Left ventricle myocardium inferior (tissue), 1 donor: Measurements from ENCODE around the gene PTPRS. TPM values are rescaled to one million over a fixed set of nuclear protein-coding genes. Genes with fewer than 3 reads are reported as not detected.
"Not testable (repeated sequence)": the region's sequence is repeated elsewhere in the genome, so short reads cannot be mapped to it uniquely, and the experiment has no call there.

ENCODE experiments used
- DNase-seq: peaks from one replicate; pipeline ENCODE4 v3.0.0-alpha.2; 2020
- H3K27ac ChIP-seq: fragments of 200-600 bp; replicated peaks from 2 replicates; pipeline ENCODE4 v1.8.0; 2021
- H3K27me3 ChIP-seq: fragments of 200-600 bp; 2 replicates; pipeline ENCODE4 v1.8.0; 2021; ENCODE audit warnings: low read depth
- H3K36me3 ChIP-seq: fragments of 200-600 bp; 2 replicates; pipeline ENCODE4 v1.8.0; 2021
- H3K4me1 ChIP-seq: fragments of 200-600 bp; 2 replicates; pipeline ENCODE4 v1.8.0; 2021
- H3K4me3 ChIP-seq: fragments of 200-600 bp; 2 replicates; pipeline ENCODE4 v1.8.0; 2021; ENCODE audit warnings: mild to moderate bottlenecking, moderate library complexity
- H3K9me3 ChIP-seq: fragments of 200-600 bp; replicated peaks from 2 replicates; pipeline ENCODE4 v1.8.0; 2021
- CTCF ChIP-seq: fragments of 200-600 bp; IDR thresholded peaks from 2 replicates; pipeline ENCODE4 v1.8.0; 2021; ENCODE audit warnings: antibody characterized with exemption, mild to moderate bottlenecking, borderline replicate concordance
- intact Hi-C: fragments of 100-400 bp; cut with micrococcal nuclease; formaldehyde crosslinking; loops from one replicate; pipeline ENCODE4 v1.11.0; 2022
- long read RNA-seq: library from polyadenylated mRNA; unstranded; transcript quantifications from one replicate; pipeline ENCODE4 v2.0.0, GENCODE V29; 2021
- total RNA-seq: library from RNA; stranded (reverse); fragmentation: NEBNext Ultra II Directional; extraction: Animal tissue kit (Norgen Biotek cat#: 25700); gene quantifications from one replicate; pipeline ENCODE4 v1.2.1, GENCODE V29; 2021
- donor health status: DM: no; HTN: yes; CAD: no; lungs with severe emphysema.

Gene PTPRS
- total RNA-seq, result 40.0 TPM
- long read RNA-seq, partial matches to known transcripts, result 5 of 13 reads
- long read RNA-seq, other reads (novel, unspliced or antisense), result 7 of 13 reads

DNA sequence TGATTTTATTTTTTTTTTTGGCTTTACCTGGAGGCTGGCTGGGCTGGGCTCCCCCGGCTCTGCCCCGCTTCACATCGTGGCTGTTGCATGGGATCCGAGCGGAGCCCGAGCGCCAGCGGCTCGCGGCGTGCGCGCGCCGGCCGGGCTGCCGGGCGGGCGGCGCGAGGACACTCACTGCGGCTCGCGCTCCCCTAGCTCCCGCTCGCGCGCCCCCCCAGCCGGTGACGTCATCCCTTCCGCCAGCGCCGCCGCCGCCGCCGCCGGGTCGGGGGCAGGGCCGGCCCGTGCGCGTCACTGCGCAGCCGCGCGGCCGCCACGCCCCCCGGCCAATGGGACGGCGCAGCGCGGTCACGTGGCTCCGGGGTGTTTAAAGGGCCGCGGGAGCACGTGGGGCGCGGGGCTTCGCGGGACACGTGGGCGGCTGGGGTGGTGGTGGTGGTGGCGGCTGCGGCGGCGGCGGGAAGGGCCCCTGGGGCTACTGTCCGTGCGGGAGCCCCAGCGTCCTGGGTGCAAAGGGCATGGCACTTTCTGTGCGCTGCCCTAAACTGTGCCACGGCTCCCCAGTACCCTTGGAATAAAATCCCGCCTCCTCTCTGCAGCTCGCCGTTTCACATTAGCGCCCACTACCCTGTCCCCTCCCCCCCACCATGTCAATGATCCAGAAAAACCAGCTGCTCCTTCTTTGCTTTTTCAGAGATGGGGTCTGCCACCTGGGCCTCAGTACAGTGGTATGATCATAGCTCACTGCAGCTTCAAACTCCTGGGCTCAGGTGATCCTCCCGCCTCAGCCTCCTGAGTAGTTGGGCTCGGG, at the start of gene PTPRS:
TSS of gene PTPRS (minus strand) at position 176 of the 811 bp plus-strand sequence. CDS start 54,672 bp downstream, outside the sequence.
- H3K4me1 ChIP-seq, result peaks cover 17% of the 10 kb centered on the region
- H3K4me3 ChIP-seq, result peak within 1 kb of the TSS; percentile 71
- no peak within 1 kb of the TSS for H3K27ac ChIP-seq
- no peaks in the 10 kb centered on the region for H3K36me3 ChIP-seq
- peaks cover 87% of the 10 kb centered on the region for H3K27me3 ChIP-seq
- peak; percentile 79 for DNase-seq
- intact Hi-C loops, result no loop called here
- no peaks in the 10 kb centered on the region for H3K9me3 ChIP-seq
- TF ChIP-seq CTCF, result no peak

GRCh38 chr19:5389353-5389752, 48.7 kb upstream of the PTPRS start:
- TF ChIP-seq CTCF, result no peak
- Histone ChIP-seq H3K27ac (no peak overlapping the region), H3K27me3 (peaks cover 94% of the 10 kb centered on the region), H3K4me1 (no peaks in the 10 kb centered on the region), H3K4me3 (no peak overlapping the region), H3K9me3 (peaks cover 20% of the 10 kb centered on the region), H3K36me3 (no peaks in the 10 kb centered on the region)
- DNase-seq, result no peak
- intact Hi-C loops, result no loop called here

GRCh38 chr19:5387472-5387871, 46.9 kb upstream of the PTPRS start:
- H3K36me3 ChIP-seq, result no peaks in the 10 kb centered on the region
- intact Hi-C loops, result no loop called here
- peaks cover 81% of the 10 kb centered on the region for H3K27me3 ChIP-seq
- TF ChIP-seq CTCF, result no peak
- H3K4me3 ChIP-seq, result no peak overlapping the region
- no peaks in the 10 kb centered on the region for H3K4me1 ChIP-seq
- H3K9me3 ChIP-seq, result peaks cover 39% of the 10 kb centered on the region
- no peak overlapping the region for H3K27ac ChIP-seq
- no peak for DNase-seq

GRCh38 chr19:5386841-5387240, 46.2 kb upstream of the PTPRS start:
- no peak overlapping the region for H3K4me3 ChIP-seq
- no peak for DNase-seq
- TF ChIP-seq CTCF, result no peak
- intact Hi-C loops, result no loop called here
- H3K27me3 ChIP-seq, result peaks cover 74% of the 10 kb centered on the region
- no peaks in the 10 kb centered on the region for H3K4me1 ChIP-seq
- H3K9me3 ChIP-seq, result peaks cover 45% of the 10 kb centered on the region
- no peak overlapping the region for H3K27ac ChIP-seq
- no peaks in the 10 kb centered on the region for H3K36me3 ChIP-seq

GRCh38 chr19:5381197-5381596, 40.6 kb upstream of the PTPRS start:
- H3K27ac ChIP-seq, intact Hi-C loops, H3K36me3 ChIP-seq, H3K4me1 ChIP-seq, H3K4me3 ChIP-seq, DNase-seq: not testable (repeated sequence)
- Histone ChIP-seq H3K27me3 (peaks cover 22% of the 10 kb centered on the region), H3K9me3 (peaks cover 42% of the 10 kb centered on the region)
